Loucy (cell line): Measurements from ENCODE around the gene SH3TC2.

ENCODE experiments used
- H2AFZ ChIP-seq: fragments of 200-600 bp; sonication (generic); 2 replicates; pipeline ENCODE4 v1.6.0; 2016; ENCODE audit warnings: antibody characterized with exemption, mild to moderate bottlenecking, low read length, moderate library complexity
- H3F3A ChIP-seq: fragments of 200-600 bp; 2 replicates; pipeline ENCODE4 v1.6.0; 2016; ENCODE audit warnings: antibody characterized with exemption, low read depth, mild to moderate bottlenecking
- H3K27me3 ChIP-seq: fragments of 200-600 bp; sonication (generic); 2 replicates; pipeline ENCODE4 v1.6.1; 2014; ENCODE audit warnings: low read length, mild to moderate bottlenecking; ENCODE audit not compliant: insufficient read depth, poor library complexity, severe bottlenecking
- H3K36me3 ChIP-seq: fragments of 200-600 bp; sonication (generic); 2 replicates; pipeline ENCODE4 v1.6.1; 2016; ENCODE audit warnings: low read length; ENCODE audit not compliant: insufficient read depth
- H3K4me1 ChIP-seq: fragments of 200-600 bp; sonication (generic); 2 replicates; pipeline ENCODE4 v1.5.1; 2014; ENCODE audit warnings: low read length, mild to moderate bottlenecking; ENCODE audit not compliant: insufficient read depth, poor library complexity, severe bottlenecking
- H3K4me2 ChIP-seq: fragments of 200-600 bp; sonication (generic); 2 replicates; pipeline ENCODE4 v1.6.0; 2014; ENCODE audit warnings: antibody characterized with exemption, low read length, low read depth, mild to moderate bottlenecking; ENCODE audit not compliant: poor library complexity, severe bottlenecking
- H3K4me3 ChIP-seq: fragments of 200-600 bp; sonication (generic); 2 replicates; pipeline ENCODE4 v1.5.1; 2014; ENCODE audit warnings: low read length, mild to moderate bottlenecking, mixed read lengths; ENCODE audit not compliant: poor library complexity, severe bottlenecking
- H3K79me2 ChIP-seq: fragments of 200-600 bp; sonication (generic); 2 replicates; pipeline ENCODE4 v1.6.1; 2014; ENCODE audit warnings: low read length; ENCODE audit not compliant: insufficient read depth
- H3K9ac ChIP-seq: fragments of 200-600 bp; sonication (generic); 2 replicates; pipeline ENCODE4 v1.6.0; 2014; ENCODE audit warnings: mild to moderate bottlenecking, low read depth, low read length, moderate library complexity; ENCODE audit not compliant: poor library complexity, severe bottlenecking
- H3K9me2 ChIP-seq: fragments of 200-600 bp; sonication (generic); replicated peaks from 2 replicates; pipeline ENCODE4 v1.6.1; 2016; ENCODE audit warnings: low read depth, low read length, mixed read lengths
- H3K9me3 ChIP-seq: fragments of 200-600 bp; sonication (generic); 2 replicates; pipeline ENCODE4 v1.6.1; 2014; ENCODE audit warnings: mild to moderate bottlenecking, antibody characterized with exemption, low read length, low read depth; ENCODE audit not compliant: insufficient read depth
- H4K20me1 ChIP-seq: fragments of 200-600 bp; sonication (generic); 2 replicates; pipeline ENCODE4 v1.6.0; 2014; ENCODE audit warnings: antibody characterized with exemption, low read length, mild to moderate bottlenecking; ENCODE audit not compliant: insufficient read depth, poor library complexity, severe bottlenecking
- EZH2phosphoT487 ChIP-seq: fragments of 200-600 bp; IDR thresholded peaks from 2 replicates; pipeline ENCODE4 v1.6.1; 2018; ENCODE audit warnings: antibody characterized with exemption, mild to moderate bottlenecking, moderate library complexity, borderline replicate concordance
- TF ChIP-seq, protein P1 (sequence below): fragments of 200-600 bp; sonication (generic); conservative IDR thresholded peaks from 2 replicates; pipeline ENCODE4 v1.5.1; 2014; ENCODE audit warnings: mild to moderate bottlenecking, antibody characterized with exemption, low read length

Gene SH3TC2

DNA sequence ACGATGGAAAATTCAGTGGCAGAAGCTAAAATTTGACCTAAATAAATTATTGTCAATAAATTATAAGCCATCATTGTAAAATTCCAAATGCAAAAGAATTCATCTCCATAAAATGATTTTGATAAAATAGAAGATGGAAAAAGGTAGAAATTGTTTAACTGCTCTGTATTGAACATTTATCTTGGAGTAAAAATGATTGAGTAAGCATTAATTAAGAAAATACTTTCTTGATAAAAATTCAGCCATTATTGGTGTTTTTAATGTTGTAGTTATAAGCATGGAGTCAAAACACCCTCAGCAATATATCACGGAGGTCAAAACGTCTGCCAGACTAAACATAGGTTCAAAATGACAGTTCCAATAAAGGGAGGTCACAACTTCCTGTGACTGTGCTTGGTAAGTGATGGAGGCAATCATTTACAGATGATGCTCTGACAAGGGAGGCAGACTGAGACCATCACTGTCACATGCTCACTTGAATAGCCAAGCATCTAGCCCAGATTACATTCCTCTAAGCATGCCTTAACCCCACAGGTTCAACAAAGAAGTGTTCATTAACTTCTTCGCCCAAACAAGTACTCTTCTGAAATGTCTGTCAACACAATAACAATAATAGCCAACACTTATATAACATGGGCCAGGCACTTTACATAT, 69.5 kb downstream of the SH3TC2 start:
- TF ChIP-seq EZH2phosphoT487 = no peak
- TF ChIP-seq, protein P1, sequence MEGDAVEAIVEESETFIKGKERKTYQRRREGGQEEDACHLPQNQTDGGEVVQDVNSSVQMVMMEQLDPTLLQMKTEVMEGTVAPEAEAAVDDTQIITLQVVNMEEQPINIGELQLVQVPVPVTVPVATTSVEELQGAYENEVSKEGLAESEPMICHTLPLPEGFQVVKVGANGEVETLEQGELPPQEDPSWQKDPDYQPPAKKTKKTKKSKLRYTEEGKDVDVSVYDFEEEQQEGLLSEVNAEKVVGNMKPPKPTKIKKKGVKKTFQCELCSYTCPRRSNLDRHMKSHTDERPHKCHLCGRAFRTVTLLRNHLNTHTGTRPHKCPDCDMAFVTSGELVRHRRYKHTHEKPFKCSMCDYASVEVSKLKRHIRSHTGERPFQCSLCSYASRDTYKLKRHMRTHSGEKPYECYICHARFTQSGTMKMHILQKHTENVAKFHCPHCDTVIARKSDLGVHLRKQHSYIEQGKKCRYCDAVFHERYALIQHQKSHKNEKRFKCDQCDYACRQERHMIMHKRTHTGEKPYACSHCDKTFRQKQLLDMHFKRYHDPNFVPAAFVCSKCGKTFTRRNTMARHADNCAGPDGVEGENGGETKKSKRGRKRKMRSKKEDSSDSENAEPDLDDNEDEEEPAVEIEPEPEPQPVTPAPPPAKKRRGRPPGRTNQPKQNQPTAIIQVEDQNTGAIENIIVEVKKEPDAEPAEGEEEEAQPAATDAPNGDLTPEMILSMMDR = no peak
- no peaks in the 10 kb centered on the region for H3K9me2 ChIP-seq
- H3K4me3 ChIP-seq = no peak overlapping the region
- no peaks in the 10 kb centered on the region for H3F3A ChIP-seq
- no peaks in the 10 kb centered on the region for H3K79me2 ChIP-seq
- H3K9me3 ChIP-seq = no peaks in the 10 kb centered on the region
- H3K9ac ChIP-seq = no peak overlapping the region
- no peaks in the 10 kb centered on the region for H3K36me3 ChIP-seq
- no peaks in the 10 kb centered on the region for H4K20me1 ChIP-seq
- no peak overlapping the region for H2AFZ ChIP-seq
- no peaks in the 10 kb centered on the region for H3K27me3 ChIP-seq
- H3K4me2 ChIP-seq = no peak overlapping the region
- H3K4me1 ChIP-seq = no peaks in the 10 kb centered on the region

DNA sequence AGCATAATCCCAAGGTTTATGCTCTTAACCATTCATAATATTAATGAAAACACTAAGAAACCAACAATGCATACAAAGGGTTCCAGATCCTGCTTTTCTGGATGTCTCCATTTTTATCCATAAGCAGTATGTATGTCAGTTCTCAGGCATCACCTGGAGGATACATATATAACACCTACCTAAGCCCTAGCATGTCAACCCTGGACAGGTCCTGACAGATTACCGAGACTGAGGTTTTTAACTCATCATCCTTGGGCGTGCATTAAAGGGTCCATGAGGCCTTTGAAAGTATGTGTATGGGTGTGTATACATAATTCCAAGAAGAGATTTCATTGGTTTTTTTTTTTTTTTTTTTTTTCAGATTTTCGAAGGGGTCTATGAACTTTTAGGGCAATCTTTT, 70.6 kb downstream of the SH3TC2 start:
- Histone ChIP-seq H3K4me2 (no peak overlapping the region), H3K4me3 (no peak overlapping the region), H3K79me2 (no peaks in the 10 kb centered on the region), H3K9me3 (no peaks in the 10 kb centered on the region), H3K36me3 (no peaks in the 10 kb centered on the region), H4K20me1 (no peaks in the 10 kb centered on the region), H2AFZ (no peak overlapping the region), H3K9me2 (no peaks in the 10 kb centered on the region), H3K4me1 (no peaks in the 10 kb centered on the region), H3K27me3 (no peaks in the 10 kb centered on the region), H3K9ac (no peak overlapping the region), H3F3A (no peaks in the 10 kb centered on the region)
- TF ChIP-seq, protein P1 = no peak
- TF ChIP-seq EZH2phosphoT487 = no peak

DNA sequence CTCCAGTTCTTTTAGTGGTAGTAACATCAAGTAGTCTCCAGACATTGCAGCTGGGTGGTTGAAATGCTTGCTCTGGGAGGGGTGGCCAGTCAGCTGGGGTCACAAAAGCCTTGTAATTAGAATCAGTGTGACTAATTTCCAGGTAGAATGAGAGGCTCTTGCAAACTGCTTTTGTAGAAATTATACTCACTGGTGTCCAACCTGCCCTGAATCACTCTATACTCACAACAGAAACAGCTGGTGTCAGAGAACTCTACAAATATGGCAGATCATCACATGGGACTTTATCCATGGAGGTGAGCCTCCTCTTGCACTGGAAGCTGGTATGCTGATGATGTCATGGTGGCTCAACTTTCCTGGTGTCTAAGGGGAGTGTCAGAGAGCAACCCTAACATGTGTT, 71.3 kb downstream of the SH3TC2 start:
- Histone ChIP-seq H3K9me2 (no peaks in the 10 kb centered on the region), H3K4me2 (no peak overlapping the region), H4K20me1 (no peaks in the 10 kb centered on the region), H3K4me1 (no peaks in the 10 kb centered on the region), H3K9ac (no peak overlapping the region), H3K27me3 (no peaks in the 10 kb centered on the region), H3K4me3 (no peak overlapping the region), H3F3A (no peaks in the 10 kb centered on the region), H3K79me2 (no peaks in the 10 kb centered on the region), H3K9me3 (no peaks in the 10 kb centered on the region), H2AFZ (no peak overlapping the region), H3K36me3 (no peaks in the 10 kb centered on the region)
- TF ChIP-seq, protein P1 = no peak
- TF ChIP-seq EZH2phosphoT487 = no peak
